HepG2 (cell line): ENCODE measurements around the gene ZCRB1. TPM values are rescaled to one million over a fixed set of nuclear protein-coding genes. Genes with fewer than 3 reads are reported as not detected.

Experiments used
- ASH2L ChIP-seq: fragments of 300-600, 200-600 bp; sonication (generic); IDR thresholded peaks from 2 replicates; pipeline ENCODE4 v1.7.0; 2017; ENCODE audit warnings: low read depth, mild to moderate bottlenecking, moderate library complexity, mixed read lengths, low read length; ENCODE audit not compliant: insufficient read length
- HNRNPL ChIP-seq: fragments of 200-400 bp; formaldehyde crosslinking; IDR thresholded peaks from 2 replicates; pipeline ENCODE4 v1.6.1; 2017; ENCODE audit warnings: mild to moderate bottlenecking, low read depth, low read length
- PCBP1 ChIP-seq: fragments of 200-400 bp; formaldehyde crosslinking; IDR thresholded peaks from 2 replicates; pipeline ENCODE4 v1.6.1; 2017; ENCODE audit warnings: mild to moderate bottlenecking, low read depth, low read length, borderline replicate concordance
- SAFB2 ChIP-seq: sonication (generic); formaldehyde crosslinking; IDR thresholded peaks from 2 replicates; pipeline ENCODE4 v1.5.1; 2020; ENCODE audit warnings: missing genetic modification reagents, low read depth, mild to moderate bottlenecking, borderline replicate concordance
- TCF7 ChIP-seq: sonication (generic); IDR thresholded peaks from 2 replicates; pipeline ENCODE4 v1.6.1; 2016; ENCODE audit warnings: antibody characterized with exemption, low read depth
- TEAD3 ChIP-seq: optimal IDR thresholded peaks from 2 replicates; pipeline ENCODE3; 2016; ENCODE audit warnings: borderline replicate concordance
- TFAP4 ChIP-seq: sonication (generic); IDR thresholded peaks from 2 replicates; pipeline ENCODE4 v1.6.1; 2016; ENCODE audit warnings: low read depth, borderline replicate concordance
- THYN1 ChIP-seq: sonication (generic); formaldehyde crosslinking; IDR thresholded peaks from 2 replicates; pipeline ENCODE4 v1.8.1; 2023; ENCODE audit warnings: low read depth, mild to moderate bottlenecking, moderate library complexity, missing genetic modification reagents, borderline replicate concordance
- ZFP82 ChIP-seq: sonication (generic); formaldehyde crosslinking; IDR thresholded peaks from 2 replicates; pipeline ENCODE4 v1.5.1; 2020; ENCODE audit warnings: mild to moderate bottlenecking, missing genetic modification reagents, borderline replicate concordance
- ZNF124 ChIP-seq: sonication (generic); formaldehyde crosslinking; IDR thresholded peaks from 2 replicates; pipeline ENCODE4 v1.4.0; 2020; ENCODE audit warnings: missing genetic modification reagents
- ZNF280B ChIP-seq: sonication (generic); formaldehyde crosslinking; IDR thresholded peaks from 2 replicates; pipeline ENCODE4 v1.5.0; 2020; ENCODE audit warnings: missing genetic modification reagents, mild to moderate bottlenecking, borderline replicate concordance
- ZNF44 ChIP-seq: sonication (generic); formaldehyde crosslinking; IDR thresholded peaks from 2 replicates; pipeline ENCODE4 v1.5.1; 2020; ENCODE audit warnings: mild to moderate bottlenecking, missing genetic modification reagents
- ZSCAN12 ChIP-seq: sonication (generic); formaldehyde crosslinking; IDR thresholded peaks from 2 replicates; pipeline ENCODE4 v1.9.0; 2021; ENCODE audit warnings: mild to moderate bottlenecking, missing genetic modification reagents
- polyA plus RNA-seq, 8 experiments: library from polyadenylated mRNA; depleted of rRNA in 3 of 8; stranded (reverse) in 7 of 8; unstranded in 1 of 8; fragments of >200 nt; fragmentation: Illumina TruSeq in 4 of 8; extraction: Trizol in 4 of 8; gene quantifications; 2 replicates each; pipeline versions ENCODE4 v1.2.1 to v1.2.3, GENCODE V29; 2011 to 2016; ENCODE audit warnings: low read depth in 4 of 8, missing spikeins in 1 of 8, mixed read lengths in 1 of 8; ENCODE audit not compliant: insufficient read depth in 1 of 8
- total RNA-seq, 5 experiments: library from RNA; depleted of rRNA; stranded (reverse); fragments of >200 nt; fragmentation: Illumina TruSeq; extraction: Trizol; gene quantifications; 2 replicates each; pipeline ENCODE4 v1.2.3, GENCODE V29; 2016; ENCODE audit warnings: low read depth in 1 of 5
- TF ChIP-seq, protein P1 (sequence below): sonication (generic); formaldehyde crosslinking; IDR thresholded peaks from 2 replicates; pipeline ENCODE4 v1.4.0; 2020; ENCODE audit warnings: missing genetic modification reagents
- TF ChIP-seq, protein P2 (sequence below): sonication (generic); formaldehyde crosslinking; IDR thresholded peaks from 2 replicates; pipeline ENCODE4 v1.4.0; 2020; ENCODE audit warnings: missing genetic modification reagents
- TF ChIP-seq, protein P3 (sequence below): sonication (generic); formaldehyde crosslinking; IDR thresholded peaks from 2 replicates; pipeline ENCODE4 v1.4.0; 2020; ENCODE audit warnings: missing genetic modification reagents
- TF ChIP-seq, protein P4 (sequence below): IDR thresholded peaks from 2 replicates; pipeline ENCODE4 v1.6.1; 2012; ENCODE audit warnings: low read length, improper control_type of control experiment

The ZCRB1 gene
- total and polyA plus RNA-seq, 2 of the 13 experiments (the other 11 are each of a cell fraction or from before 2014, with no cell fraction given) = 43.5 to 49.8 TPM

DNA sequence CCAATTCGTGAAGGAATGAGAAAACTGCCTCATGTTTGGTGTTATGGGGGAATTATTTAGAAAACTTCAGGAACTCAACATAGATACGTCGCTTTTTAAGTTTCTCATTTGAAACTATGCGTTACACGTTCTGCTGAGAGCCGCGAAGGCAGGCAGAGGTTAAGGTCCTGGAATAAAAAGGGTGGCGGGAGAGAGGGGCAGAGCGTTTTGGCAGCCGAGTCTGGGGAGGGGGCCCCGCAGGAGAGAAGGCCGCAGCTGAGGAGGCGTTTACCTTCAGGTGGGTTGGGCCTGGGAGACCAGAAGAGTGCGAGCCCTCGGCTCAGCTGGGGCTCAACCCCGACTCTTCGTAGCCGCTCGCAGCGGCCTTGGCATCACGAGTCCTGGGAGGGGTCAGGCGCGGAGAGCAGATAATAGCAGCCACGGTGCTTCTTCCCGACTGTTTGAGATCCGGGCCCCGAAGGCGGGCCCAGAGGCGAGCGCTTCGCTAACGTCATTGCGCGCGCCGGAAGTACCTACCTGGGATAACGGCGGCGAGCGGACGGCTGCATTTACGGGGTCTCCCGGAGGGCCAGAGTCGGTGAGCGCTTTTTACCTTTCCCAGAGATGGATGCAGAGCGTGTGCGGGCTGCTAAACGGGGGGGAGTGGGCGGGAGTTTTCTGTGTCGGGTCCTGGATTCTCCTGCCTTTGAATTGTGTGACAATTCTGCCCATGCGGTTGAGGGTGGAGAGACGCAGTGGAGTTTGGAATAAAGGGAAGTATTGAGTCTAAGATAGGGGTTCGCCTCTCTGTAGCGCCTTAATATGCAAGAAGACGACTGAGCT lies at the start of gene ZCRB1, which contains the start of gene PPHLN1 (continued):
- TF ChIP-seq, protein P1, sequence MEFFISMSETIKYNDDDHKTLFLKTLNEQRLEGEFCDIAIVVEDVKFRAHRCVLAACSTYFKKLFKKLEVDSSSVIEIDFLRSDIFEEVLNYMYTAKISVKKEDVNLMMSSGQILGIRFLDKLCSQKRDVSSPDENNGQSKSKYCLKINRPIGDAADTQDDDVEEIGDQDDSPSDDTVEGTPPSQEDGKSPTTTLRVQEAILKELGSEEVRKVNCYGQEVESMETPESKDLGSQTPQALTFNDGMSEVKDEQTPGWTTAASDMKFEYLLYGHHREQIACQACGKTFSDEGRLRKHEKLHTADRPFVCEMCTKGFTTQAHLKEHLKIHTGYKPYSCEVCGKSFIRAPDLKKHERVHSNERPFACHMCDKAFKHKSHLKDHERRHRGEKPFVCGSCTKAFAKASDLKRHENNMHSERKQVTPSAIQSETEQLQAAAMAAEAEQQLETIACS (CRISPR knock-in tag) = peak; percentile 34; the same call in 1 of the 2 replicates
- TF ChIP-seq ZSCAN12 (0 out of 2 replicates have a peak, but pooled peaks have one; percentile 34), ZNF44 (CRISPR knock-in tag) (no peak), TCF7 (no peak), SAFB2 (CRISPR knock-in tag) (peak; percentile 46; the same call in 1 of the 2 replicates), HNRNPL (0 out of 2 replicates have a peak, but pooled peaks have one; percentile 53), ASH2L (peak; percentile 96), ZNF124 (CRISPR knock-in tag) (no peak), THYN1 (CRISPR knock-in tag) (no peak), ZFP82 (no peak; the same call in 1 of the 2 replicates), ZNF280B (CRISPR knock-in tag) (peak; percentile 56; the same call in 1 of the 2 replicates), TFAP4 (peak; percentile 80), TEAD3 (CRISPR knock-in tag) (no peak), PCBP1 (0 out of 2 replicates have a peak, but pooled peaks have one; percentile 64)
- TF ChIP-seq, protein P2, sequence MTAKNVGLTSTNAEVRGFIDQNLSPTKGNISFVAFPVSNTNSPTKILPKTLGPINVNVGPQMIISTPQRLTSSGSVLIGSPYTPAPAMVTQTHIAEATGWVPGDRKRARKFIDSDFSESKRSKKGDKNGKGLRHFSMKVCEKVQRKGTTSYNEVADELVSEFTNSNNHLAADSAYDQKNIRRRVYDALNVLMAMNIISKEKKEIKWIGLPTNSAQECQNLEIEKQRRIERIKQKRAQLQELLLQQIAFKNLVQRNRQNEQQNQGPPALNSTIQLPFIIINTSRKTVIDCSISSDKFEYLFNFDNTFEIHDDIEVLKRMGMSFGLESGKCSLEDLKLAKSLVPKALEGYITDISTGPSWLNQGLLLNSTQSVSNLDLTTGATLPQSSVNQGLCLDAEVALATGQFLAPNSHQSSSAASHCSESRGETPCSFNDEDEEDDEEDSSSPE (CRISPR knock-in tag) = peak; percentile 45; the same call in 1 of the 2 replicates
- TF ChIP-seq, protein P3, sequence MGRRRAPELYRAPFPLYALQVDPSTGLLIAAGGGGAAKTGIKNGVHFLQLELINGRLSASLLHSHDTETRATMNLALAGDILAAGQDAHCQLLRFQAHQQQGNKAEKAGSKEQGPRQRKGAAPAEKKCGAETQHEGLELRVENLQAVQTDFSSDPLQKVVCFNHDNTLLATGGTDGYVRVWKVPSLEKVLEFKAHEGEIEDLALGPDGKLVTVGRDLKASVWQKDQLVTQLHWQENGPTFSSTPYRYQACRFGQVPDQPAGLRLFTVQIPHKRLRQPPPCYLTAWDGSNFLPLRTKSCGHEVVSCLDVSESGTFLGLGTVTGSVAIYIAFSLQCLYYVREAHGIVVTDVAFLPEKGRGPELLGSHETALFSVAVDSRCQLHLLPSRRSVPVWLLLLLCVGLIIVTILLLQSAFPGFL (CRISPR knock-in tag) = no peak
- TF ChIP-seq, protein P4, sequence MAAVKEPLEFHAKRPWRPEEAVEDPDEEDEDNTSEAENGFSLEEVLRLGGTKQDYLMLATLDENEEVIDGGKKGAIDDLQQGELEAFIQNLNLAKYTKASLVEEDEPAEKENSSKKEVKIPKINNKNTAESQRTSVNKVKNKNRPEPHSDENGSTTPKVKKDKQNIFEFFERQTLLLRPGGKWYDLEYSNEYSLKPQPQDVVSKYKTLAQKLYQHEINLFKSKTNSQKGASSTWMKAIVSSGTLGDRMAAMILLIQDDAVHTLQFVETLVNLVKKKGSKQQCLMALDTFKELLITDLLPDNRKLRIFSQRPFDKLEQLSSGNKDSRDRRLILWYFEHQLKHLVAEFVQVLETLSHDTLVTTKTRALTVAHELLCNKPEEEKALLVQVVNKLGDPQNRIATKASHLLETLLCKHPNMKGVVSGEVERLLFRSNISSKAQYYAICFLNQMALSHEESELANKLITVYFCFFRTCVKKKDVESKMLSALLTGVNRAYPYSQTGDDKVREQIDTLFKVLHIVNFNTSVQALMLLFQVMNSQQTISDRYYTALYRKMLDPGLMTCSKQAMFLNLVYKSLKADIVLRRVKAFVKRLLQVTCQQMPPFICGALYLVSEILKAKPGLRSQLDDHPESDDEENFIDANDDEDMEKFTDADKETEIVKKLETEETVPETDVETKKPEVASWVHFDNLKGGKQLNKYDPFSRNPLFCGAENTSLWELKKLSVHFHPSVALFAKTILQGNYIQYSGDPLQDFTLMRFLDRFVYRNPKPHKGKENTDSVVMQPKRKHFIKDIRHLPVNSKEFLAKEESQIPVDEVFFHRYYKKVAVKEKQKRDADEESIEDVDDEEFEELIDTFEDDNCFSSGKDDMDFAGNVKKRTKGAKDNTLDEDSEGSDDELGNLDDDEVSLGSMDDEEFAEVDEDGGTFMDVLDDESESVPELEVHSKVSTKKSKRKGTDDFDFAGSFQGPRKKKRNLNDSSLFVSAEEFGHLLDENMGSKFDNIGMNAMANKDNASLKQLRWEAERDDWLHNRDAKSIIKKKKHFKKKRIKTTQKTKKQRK = no peak
